ENCODE measurements around the gene MYBPC3.

DNA sequence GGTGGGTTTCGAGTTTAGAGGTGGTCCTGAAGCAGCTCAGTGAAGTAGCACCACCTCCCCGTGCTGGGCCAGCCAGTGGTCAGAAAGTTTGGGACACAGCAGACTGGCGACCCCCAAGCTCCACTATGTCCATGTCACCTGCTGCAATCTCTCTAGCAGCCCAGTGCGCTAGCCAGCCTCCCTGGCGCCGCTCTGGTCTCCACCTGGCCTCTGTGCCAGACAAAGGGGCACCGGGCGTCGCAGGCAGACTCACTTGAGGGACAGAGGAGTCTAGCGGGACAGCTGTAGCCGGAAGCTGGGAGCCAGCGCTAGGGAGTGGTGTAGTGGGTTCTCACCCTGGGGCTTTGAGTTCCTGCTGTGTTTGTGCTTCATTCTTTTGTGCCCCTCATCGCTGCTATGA is 25.5 kb downstream of the MYBPC3 start:
- TF ChIP-seq, protein P1, sequence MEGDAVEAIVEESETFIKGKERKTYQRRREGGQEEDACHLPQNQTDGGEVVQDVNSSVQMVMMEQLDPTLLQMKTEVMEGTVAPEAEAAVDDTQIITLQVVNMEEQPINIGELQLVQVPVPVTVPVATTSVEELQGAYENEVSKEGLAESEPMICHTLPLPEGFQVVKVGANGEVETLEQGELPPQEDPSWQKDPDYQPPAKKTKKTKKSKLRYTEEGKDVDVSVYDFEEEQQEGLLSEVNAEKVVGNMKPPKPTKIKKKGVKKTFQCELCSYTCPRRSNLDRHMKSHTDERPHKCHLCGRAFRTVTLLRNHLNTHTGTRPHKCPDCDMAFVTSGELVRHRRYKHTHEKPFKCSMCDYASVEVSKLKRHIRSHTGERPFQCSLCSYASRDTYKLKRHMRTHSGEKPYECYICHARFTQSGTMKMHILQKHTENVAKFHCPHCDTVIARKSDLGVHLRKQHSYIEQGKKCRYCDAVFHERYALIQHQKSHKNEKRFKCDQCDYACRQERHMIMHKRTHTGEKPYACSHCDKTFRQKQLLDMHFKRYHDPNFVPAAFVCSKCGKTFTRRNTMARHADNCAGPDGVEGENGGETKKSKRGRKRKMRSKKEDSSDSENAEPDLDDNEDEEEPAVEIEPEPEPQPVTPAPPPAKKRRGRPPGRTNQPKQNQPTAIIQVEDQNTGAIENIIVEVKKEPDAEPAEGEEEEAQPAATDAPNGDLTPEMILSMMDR (IDR thresholded peaks at IDR 0.05), result no peak
- TF ChIP-seq EZH2 (IDR thresholded peaks at IDR 0.05), result no peak
